GM12878 (cell line): ENCODE data around the gene HABP2. TPM values are rescaled to one million over a fixed set of nuclear protein-coding genes. Genes with fewer than 3 reads are reported as not detected.

Experiments
- ATAC-seq: fragments of 200-7000 bp; cut with Tn5 transposase; 3 replicates; pipeline ENCODE4 v1.9.1; 2020; ENCODE audit warnings: mild to moderate bottlenecking, moderate library complexity
- BruUV-seq: library from RNA; stranded (reverse); fragments of 400-500 nt; replicated peaks from 2 replicates; lab custom pipeline; 2021; lab: Mats Ljungman, UMichigan
- CTCF ChIA-PET: fragments of 300-600 bp; sonication (Branson Sonifier 250); formaldehyde crosslinking; extraction: SDS; loops from one replicate; lab custom pipeline; 2021; ENCODE audit warnings: inconsistent platforms; lab: Yijun Ruan, JAX
- POLR2A ChIA-PET: fragments of 350-600 bp; formaldehyde crosslinking; extraction: SDS; loops from one replicate; lab custom pipeline; 2021; ENCODE audit warnings: inconsistent platforms; lab: Charles Lee
- RAD21 ChIA-PET: fragments of 300-600 bp; sonication (Branson Sonifier 250); formaldehyde crosslinking; loops from one replicate; lab custom pipeline; 2023; ENCODE audit warnings: antibody characterized with exemption; ENCODE audit not compliant: unreplicated experiment; lab: Charles Lee
- SMC1A ChIA-PET: fragments of 300-600 bp; sonication (Branson Sonifier 250); formaldehyde crosslinking; loops from one replicate; lab custom pipeline; 2023; ENCODE audit not compliant: unreplicated experiment, uncharacterized antibody; lab: Charles Lee
- DNase-seq: peaks from one replicate; pipeline ENCODE4 v3.0.0-alpha.2; 2011; ENCODE audit warnings: low read depth, low spot score
- FAIRE-seq: peaks from 3 replicates; lab custom pipeline; 2011; peaks lifted over from hg19 to GRCh38; lab: Jason Lieb, UNC
- H2AFZ ChIP-seq: 2 replicates; pipeline ENCODE4 v1.6.0; 2011; ENCODE audit warnings: low read depth, low read length, control low read depth; ENCODE audit not compliant: control insufficient read depth
- H3K27ac ChIP-seq: 2 replicates; pipeline ENCODE4 v1.5.1; 2011; ENCODE audit warnings: control low read depth; ENCODE audit not compliant: control insufficient read depth, insufficient read depth
- H3K27me3 ChIP-seq, 2 experiments: replicated peaks in 1 of 2; 2 replicates each; pipeline versions ENCODE4 v1.6.0 to v1.6.1; 2011; ENCODE audit warnings: low read length in 1 of 2; ENCODE audit not compliant: control insufficient read depth in 2 of 2, insufficient read depth in 2 of 2
- H3K36me3 ChIP-seq, 2 experiments: 2 replicates each; pipeline ENCODE4 v1.5.1; 2011; ENCODE audit warnings: low read length in 1 of 2; ENCODE audit not compliant: control insufficient read depth in 2 of 2, insufficient read depth in 2 of 2
- H3K4me1 ChIP-seq: 2 replicates; pipeline ENCODE4 v1.6.1; 2011; ENCODE audit warnings: mild to moderate bottlenecking, low read length, moderate library complexity, mixed read lengths; ENCODE audit not compliant: control insufficient read depth, insufficient read depth
- H3K4me2 ChIP-seq: 2 replicates; pipeline ENCODE4 v1.6.0; 2011; ENCODE audit warnings: control low read depth; ENCODE audit not compliant: control insufficient read depth, insufficient read depth
- H3K4me3 ChIP-seq: fragments of 200-600 bp; sonication (generic); 2 replicates; pipeline ENCODE4 v1.5.1; 2016
- H3K79me2 ChIP-seq: 2 replicates; pipeline ENCODE4 v1.6.0; 2011; ENCODE audit warnings: low read length; ENCODE audit not compliant: control insufficient read depth, insufficient read depth
- H3K9ac ChIP-seq: 2 replicates; pipeline ENCODE4 v1.8.0; 2011; ENCODE audit warnings: low read length, control low read depth, mixed read lengths; ENCODE audit not compliant: control insufficient read depth, insufficient read depth
- H3K9me3 ChIP-seq: replicated peaks from 3 replicates; pipeline ENCODE4 v1.5.1; 2011; ENCODE audit warnings: mild to moderate bottlenecking, low read length; ENCODE audit not compliant: control insufficient read depth, insufficient read depth
- H4K20me1 ChIP-seq: 2 replicates; pipeline ENCODE4 v1.6.0; 2011; ENCODE audit not compliant: control insufficient read depth, insufficient read depth
- CHD2 ChIP-seq: IDR thresholded peaks from 2 replicates; pipeline ENCODE4 v1.6.1; 2011; ENCODE audit warnings: low read depth, low read length, improper control_type of control experiment, borderline replicate concordance
- CREB1 ChIP-seq: IDR thresholded peaks from 2 replicates; pipeline ENCODE4 v1.6.1; 2012; ENCODE audit warnings: low read depth, mild to moderate bottlenecking, inconsistent platforms
- EGR1 ChIP-seq, 2 experiments: IDR thresholded peaks; 1 replicate in 1 of 2; 2 replicates in 1 of 2; pipeline ENCODE4 v1.6.1; 2011 to 2012; ENCODE audit warnings: low read depth in 2 of 2, low read length in 2 of 2, borderline replicate concordance in 1 of 2, mild to moderate bottlenecking in 1 of 2, moderate library complexity in 1 of 2
- FOS ChIP-seq: IDR thresholded peaks from 3 replicates; pipeline ENCODE4 v1.6.1; 2011; ENCODE audit warnings: borderline replicate concordance; ENCODE audit not compliant: insufficient read length; ENCODE audit errors: extremely low read depth
- HCFC1 ChIP-seq: fragments of 150-350 bp; IDR thresholded peaks from 2 replicates; pipeline ENCODE4 v1.6.1; 2014; ENCODE audit warnings: low read length
- HDGF ChIP-seq: fragments of 450-650 bp; IDR thresholded peaks from 2 replicates; pipeline ENCODE4 v1.6.1; 2016; ENCODE audit warnings: antibody characterized with exemption
- HSF1 ChIP-seq: fragments of 150-350 bp; IDR thresholded peaks from 2 replicates; pipeline ENCODE4 v1.6.1; 2014; ENCODE audit warnings: mild to moderate bottlenecking, low read depth, low read length
- JUNB ChIP-seq: IDR thresholded peaks from 2 replicates; pipeline ENCODE4 v1.6.1; 2016; ENCODE audit warnings: antibody characterized with exemption, mild to moderate bottlenecking
- MEF2B ChIP-seq: fragments of 450-650 bp; IDR thresholded peaks from 2 replicates; pipeline ENCODE4 v1.6.1; 2018; ENCODE audit warnings: mild to moderate bottlenecking, moderate library complexity; ENCODE audit not compliant: partially characterized antibody, poor library complexity, severe bottlenecking
- MYC ChIP-seq: IDR thresholded peaks from 2 replicates; pipeline ENCODE4 v1.6.1; 2011; ENCODE audit warnings: mild to moderate bottlenecking, low read length, moderate library complexity, inconsistent platforms; ENCODE audit not compliant: insufficient read depth, insufficient replicate concordance, insufficient read length, severe bottlenecking
- PAX8 ChIP-seq: fragments of 450-650 bp; IDR thresholded peaks from 2 replicates; pipeline ENCODE4 v1.6.1; 2017; ENCODE audit warnings: mild to moderate bottlenecking, moderate library complexity
- POU2F2 ChIP-seq: IDR thresholded peaks from 3 replicates; pipeline ENCODE4 v1.6.1; 2011; ENCODE audit warnings: low read depth, mild to moderate bottlenecking, low read length, borderline replicate concordance
- RFX5 ChIP-seq: IDR thresholded peaks from 2 replicates; pipeline ENCODE4 v1.6.1; 2011; ENCODE audit warnings: low read depth, low read length, improper control_type of control experiment
- SMAD1 ChIP-seq: fragments of 450-650 bp; IDR thresholded peaks from 2 replicates; pipeline ENCODE4 v1.6.1; 2018; ENCODE audit warnings: mild to moderate bottlenecking, low read depth; ENCODE audit not compliant: partially characterized antibody
- SREBF2 ChIP-seq: IDR thresholded peaks from 2 replicates; pipeline ENCODE4 v1.6.1; 2012; ENCODE audit warnings: mild to moderate bottlenecking, low read length
- TCF7 ChIP-seq: IDR thresholded peaks from 2 replicates; pipeline ENCODE4 v1.6.1; 2014; ENCODE audit warnings: antibody characterized with exemption, borderline replicate concordance
- ZNF207 ChIP-seq: fragments of 450-650 bp; IDR thresholded peaks from 2 replicates; pipeline ENCODE4 v1.6.1; 2014; ENCODE audit warnings: antibody characterized with exemption, mild to moderate bottlenecking, borderline replicate concordance
- WGBS: methylation state at CpG from one replicate; pipeline ENCODE4 v1.1.6; 2016; ENCODE audit warnings: low lambda C conversion rate; ENCODE audit not compliant: insufficient replicate concordance, insufficient coverage; ENCODE audit errors: missing lambda C conversion rate; 5-methylcytosine and 5-hydroxymethylcytosine counted together
- in situ Hi-C: fragments of 300-500 bp; cut with MboI; formaldehyde crosslinking; loops from 9 replicates; pipeline ENCODE4 v1.14.3; 2018; ENCODE audit warnings: mixed read lengths
- intact Hi-C: fragments of 100-400 bp; cut with micrococcal nuclease; formaldehyde crosslinking; loops from one replicate; pipeline ENCODE4 v1.14.2; 2022; ENCODE audit not compliant: unreplicated experiment
- polyA plus RNA-seq, 11 experiments: library from polyadenylated mRNA; depleted of rRNA in 4 of 11; unstranded in 6 of 11; stranded (reverse) in 5 of 11; fragments of >200 nt; fragmentation: Nextera tagmentation in 4 of 11; fragmentation: Illumina TruSeq in 1 of 11; extraction: Ambion mirVana in 4 of 11; extraction: Trizol in 1 of 11; gene quantifications; 1 replicate in 1 of 11; 2 replicates in 10 of 11; pipeline versions ENCODE4 v1.2.1 to v1.2.3, GENCODE V29; 2011 to 2016; ENCODE audit warnings: inconsistent platforms in 2 of 11, missing spikeins in 2 of 11, low read depth in 1 of 11
- total RNA-seq, 4 experiments: library from RNA; depleted of rRNA in 3 of 4; stranded (reverse); fragments of >200 nt in 3 of 4; fragmentation: Illumina TruSeq in 1 of 4; extraction: Trizol in 1 of 4; gene quantifications; 2 replicates each; pipeline versions ENCODE4 v1.2.1 to v1.2.3, GENCODE V29; 2013 to 2021
- TF ChIP-seq, protein P1 (sequence below): IDR thresholded peaks from 2 replicates; pipeline ENCODE4 v1.6.1; 2011; ENCODE audit warnings: mild to moderate bottlenecking, low read depth, low read length, moderate library complexity; ENCODE audit not compliant: insufficient replicate concordance

The HABP2 gene
- total and polyA plus RNA-seq, 10 of the 15 experiments (the other 5 are each of a cell fraction or from before 2014, with no cell fraction given): 0.13 TPM; not detected in 9

- BruUV-seq: no TSS peak
- DNase-seq (no peak), ATAC-seq (no peak), FAIRE-seq (no peak)
- no peak overlapping the region for H2AFZ ChIP-seq
- H3K9ac ChIP-seq: no peak overlapping the region
- no peak overlapping the region for H3K4me2 ChIP-seq
- no peak overlapping the region for H3K4me3 ChIP-seq
- CTCF ChIA-PET: no interaction called here
- RAD21 ChIA-PET: interaction anchor here (0.7 kb wide), 1 partner anchor 545 kb away, joined by 3 read pairs; no protein-coding TSS in a partner anchor
- POLR2A ChIA-PET: no interaction called here
- intact Hi-C loops: no loop called here
- no peak for TF ChIP-seq RFX5
- TF ChIP-seq CHD2: no peak
- TF ChIP-seq HSF1: no peak
- TF ChIP-seq, protein P1, sequence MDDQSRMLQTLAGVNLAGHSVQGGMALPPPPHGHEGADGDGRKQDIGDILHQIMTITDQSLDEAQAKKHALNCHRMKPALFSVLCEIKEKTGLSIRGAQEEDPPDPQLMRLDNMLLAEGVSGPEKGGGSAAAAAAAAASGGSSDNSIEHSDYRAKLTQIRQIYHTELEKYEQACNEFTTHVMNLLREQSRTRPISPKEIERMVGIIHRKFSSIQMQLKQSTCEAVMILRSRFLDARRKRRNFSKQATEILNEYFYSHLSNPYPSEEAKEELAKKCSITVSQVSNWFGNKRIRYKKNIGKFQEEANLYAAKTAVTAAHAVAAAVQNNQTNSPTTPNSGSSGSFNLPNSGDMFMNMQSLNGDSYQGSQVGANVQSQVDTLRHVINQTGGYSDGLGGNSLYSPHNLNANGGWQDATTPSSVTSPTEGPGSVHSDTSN: no peak
- TF ChIP-seq MEF2B: no peak
- TF ChIP-seq PAX8: no peak
- no peak for TF ChIP-seq EGR1 (IDR thresholded peaks at IDR 0.05; ENCODE audit: borderline replicate concordance in 1 of 2, low read depth in 2 of 2, low read length in 2 of 2)
- no peak for TF ChIP-seq HDGF
- TF ChIP-seq ZNF207: no peak
- TF ChIP-seq SMAD1: no peak
- TF ChIP-seq TCF7: no peak
- no peak for TF ChIP-seq HCFC1
- TF ChIP-seq CREB1: no peak
- TF ChIP-seq FOS: no peak
- no peak for TF ChIP-seq POU2F2
- no peak for TF ChIP-seq MYC
- no peak for TF ChIP-seq SREBF2
- TF ChIP-seq JUNB: no peak
- in situ Hi-C loops: no loop called here
- SMC1A ChIA-PET: no interaction called here
- H3K27ac ChIP-seq: no peak overlapping the region
- no peaks in the 10 kb centered on the region for H3K79me2 ChIP-seq
- no peaks in the 10 kb centered on the region for H3K4me1 ChIP-seq
- H3K27me3 ChIP-seq: peaks cover 4 to 5% of the 10 kb centered on the region in 2 experiments
- 45% methylated on average over 9 of the region's 9 CpGs for WGBS
- H3K9me3 ChIP-seq: no peaks in the 10 kb centered on the region
- H4K20me1 ChIP-seq: no peaks in the 10 kb centered on the region
- no peaks in the 10 kb centered on the region for H3K36me3 ChIP-seq
These were observed 68.1 kb downstream of the HABP2 start for GRCh38 chr10:113620936-113621335.
